Stimulated activated CD4-positive, alpha-beta T cell treated with anti-CD3 and anti-CD28 coated beads, TNF-alpha, amount 100 ng/mL, for 48 hours (primary cell): ENCODE data around the gene GNLY.
"Not testable (repeated sequence)": the region's sequence is repeated elsewhere in the genome, so short reads cannot be mapped to it uniquely, and the experiment has no call there.

Experiments used
- DNase-seq, 3 donors: peaks; one replicate each; pipeline ENCODE4 v3.0.0-alpha.2; 2020; ENCODE audit warnings: low read depth in 3 of 3

The GNLY gene

DNA sequence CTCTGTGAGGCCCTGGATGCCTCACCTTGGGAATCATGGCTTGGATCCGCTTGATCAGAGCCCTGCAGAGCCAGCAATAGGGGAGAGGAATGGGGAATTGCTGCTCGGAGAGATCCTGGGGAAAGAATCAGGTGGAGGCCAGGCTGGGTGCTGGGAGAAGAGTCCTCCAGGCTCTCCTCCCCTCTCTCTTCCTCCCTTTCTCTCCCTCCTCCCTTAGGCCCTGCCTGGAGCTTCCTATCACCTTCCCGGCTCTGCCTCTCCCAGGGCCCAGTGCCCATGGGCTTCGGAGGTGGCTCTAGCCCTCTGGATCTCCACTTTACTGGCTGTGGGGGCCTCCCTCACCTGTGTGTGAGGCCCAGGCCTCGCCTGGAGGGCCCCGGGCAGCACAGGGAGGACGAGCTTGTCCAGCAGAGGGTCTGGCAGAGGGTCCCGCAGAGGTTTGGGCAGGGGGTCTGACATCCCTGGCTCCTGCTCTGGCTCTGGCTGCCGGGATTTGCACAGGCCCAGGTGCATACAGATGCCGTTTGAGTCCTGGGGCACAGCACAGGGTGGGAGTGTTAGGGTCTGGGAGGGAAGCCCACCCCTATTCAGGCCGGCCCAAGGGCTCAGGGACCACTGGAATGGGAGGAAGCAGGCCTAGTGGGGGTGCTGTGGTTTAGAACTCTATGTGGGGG is 28.8 kb upstream of the GNLY start:
- DNase-seq, result no peak

DNA sequence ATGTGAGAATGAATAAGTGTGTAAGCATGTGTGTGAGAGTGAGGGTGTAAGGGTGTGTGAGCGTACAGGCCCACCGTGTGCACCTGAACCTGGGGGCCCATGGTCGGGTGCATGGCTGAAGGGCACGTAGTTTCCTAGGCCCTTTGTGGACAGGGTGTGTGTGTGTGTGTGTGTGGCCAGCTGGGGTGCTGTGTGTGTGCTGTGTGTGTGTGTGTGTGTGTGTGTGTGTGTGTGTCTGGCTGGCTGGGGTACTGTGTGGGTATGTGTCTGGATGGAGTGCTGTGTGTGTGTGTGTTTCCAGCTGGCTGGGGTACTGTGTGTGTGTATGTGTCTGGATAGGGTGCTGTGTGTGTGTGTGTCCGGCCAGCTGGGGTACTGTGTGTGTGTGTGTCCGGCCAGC is 28.1 kb upstream of the GNLY start:
- no peak for DNase-seq

DNA sequence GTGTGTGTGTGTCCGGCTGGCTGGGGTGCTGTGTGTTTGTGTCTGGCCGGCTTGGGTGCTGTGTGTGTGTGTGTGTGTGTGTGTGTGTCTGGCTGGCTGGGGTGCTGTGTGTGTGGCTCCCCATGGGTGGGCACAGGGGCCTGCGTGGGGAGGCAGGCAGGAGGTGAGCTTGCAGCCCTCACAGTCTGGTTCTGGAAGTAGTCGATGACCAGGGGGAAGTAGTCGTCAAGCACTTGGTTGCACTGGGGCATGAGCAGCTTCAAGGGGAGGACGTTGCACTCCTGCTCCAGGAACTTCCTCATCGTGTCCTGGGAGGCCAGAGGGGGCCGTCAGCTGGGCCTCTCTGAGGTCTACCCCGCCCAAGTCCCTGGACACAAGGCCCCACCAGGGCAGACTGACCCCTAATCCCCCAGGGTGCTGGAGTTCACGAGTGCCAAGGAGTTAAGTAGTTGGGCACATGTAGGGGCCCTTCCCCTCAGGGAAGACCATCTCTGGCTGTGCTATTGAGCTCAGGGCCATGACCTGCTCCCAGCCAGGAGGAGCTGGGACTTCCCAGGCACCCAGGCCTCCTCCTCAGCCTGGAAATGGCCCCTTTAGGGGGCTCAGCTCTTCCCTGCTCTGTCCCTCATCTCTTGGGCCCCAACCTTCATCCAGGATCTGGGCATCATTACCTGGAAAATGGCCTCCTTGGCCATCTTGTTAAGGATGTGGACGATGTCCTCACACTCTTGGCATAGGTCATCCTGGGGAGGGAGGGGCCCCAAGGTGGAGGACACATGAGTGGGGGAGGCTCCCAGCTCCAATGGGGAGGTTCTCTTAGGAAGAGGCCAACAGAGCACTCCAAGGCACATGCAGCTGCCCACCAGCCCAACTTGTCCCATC is 27.5 kb upstream of the GNLY start:
- DNase-seq, result no peak

DNA sequence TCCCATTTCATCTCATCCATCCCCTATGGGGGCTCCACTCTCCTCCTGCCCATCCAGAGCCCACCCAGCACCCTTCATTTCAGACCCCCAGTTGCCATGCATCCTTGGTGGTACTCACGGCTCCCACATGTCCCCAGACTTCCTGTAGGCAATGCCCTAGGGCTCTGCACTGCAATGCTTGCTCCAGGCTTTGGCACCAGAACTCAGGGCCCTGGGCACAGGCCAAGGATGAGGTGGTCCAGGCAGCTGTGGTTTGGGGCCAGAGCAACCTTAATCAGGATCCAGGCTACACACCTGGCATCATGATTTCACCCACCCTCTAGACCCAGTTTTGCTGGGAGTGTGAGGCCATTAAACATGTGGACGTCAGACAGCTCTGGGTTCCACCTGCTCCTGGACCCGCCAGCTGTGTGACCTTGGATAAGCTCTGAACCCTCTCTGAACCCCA is 26.6 kb upstream of the GNLY start:
- DNase-seq, result no peak

DNA sequence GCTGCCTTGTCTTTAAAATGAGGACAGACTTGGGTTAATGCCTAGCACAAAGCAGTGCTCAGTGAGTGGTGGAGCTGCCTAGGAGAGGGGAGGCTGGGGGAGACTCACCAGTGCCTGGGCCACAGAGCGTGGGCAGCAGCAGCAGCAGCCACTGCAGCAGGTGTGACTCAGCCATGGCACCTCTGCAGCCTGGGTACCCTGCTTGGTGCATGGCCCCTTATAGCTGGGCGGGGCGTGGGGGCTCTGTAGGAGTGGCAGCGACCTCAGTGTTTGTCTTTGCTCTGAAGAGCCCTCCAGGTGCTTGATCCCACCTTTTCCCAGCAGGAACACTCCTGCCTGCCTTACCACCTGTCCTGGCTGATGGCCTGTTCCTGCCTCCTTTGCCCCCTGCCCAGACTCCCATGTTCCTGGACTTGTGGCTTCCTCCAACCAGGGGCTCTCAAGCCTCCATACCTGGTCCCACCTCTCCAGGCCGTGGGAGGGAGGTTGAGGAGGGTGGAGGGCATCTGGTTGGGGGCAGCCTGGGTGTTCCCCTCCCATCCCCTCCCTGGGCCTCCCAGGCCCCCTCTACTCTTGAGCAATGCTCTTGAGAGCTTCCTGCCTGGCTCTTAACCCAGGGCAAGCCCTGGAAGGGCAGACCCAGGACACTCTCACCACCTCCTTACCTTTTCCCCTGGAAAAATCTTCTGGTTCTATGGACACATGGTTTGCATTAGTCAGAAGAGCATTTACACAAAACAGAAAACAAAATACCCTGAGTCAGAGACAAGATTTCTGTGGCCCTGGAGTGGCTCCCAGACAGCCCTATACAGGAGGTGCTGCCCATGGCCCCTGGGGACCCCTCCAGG is 25.9 kb upstream of the GNLY start, which contains the start of gene SFTPB:
Gene SFTPB, minus strand, starts transcription at position 191 of the 848 bp plus-strand sequence. Its CDS starts 16 bp downstream, at position 175.
- no peak for DNase-seq

DNA sequence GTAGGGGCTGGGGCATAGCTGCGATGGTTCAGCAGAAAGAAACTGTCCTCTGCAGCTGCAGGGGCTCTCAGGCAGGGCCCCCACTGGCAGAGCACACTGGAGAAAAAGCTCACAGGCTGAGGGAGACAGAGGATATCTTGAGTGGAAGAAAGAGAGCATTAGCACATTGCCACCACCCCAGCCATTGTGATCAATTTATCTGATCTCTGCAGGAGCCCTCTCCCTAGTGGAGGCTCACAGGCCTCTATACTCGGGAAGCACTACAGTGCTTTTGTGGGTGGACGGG is 25.4 kb upstream of the GNLY start:
- no peak for DNase-seq

DNA sequence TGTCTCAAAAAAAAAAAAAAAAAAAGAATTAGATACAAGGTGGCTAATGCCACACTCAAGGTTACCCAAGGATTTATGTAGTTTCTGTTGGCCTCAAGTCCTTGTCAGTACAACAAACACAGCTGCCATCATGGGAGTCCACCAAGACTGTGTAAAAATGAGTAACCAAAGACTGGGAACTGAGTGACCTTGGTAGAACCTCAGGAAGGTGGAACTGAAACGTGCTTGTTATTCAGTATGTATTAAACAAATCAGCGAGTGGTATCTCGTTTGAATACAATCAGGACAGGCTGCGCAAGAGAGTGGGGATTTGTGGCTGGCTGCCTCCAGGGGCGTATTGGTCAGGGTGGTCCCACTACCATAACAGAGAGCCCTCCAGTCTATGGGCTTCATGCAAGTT is 24.6 kb upstream of the GNLY start:
- no peak for DNase-seq

DNA sequence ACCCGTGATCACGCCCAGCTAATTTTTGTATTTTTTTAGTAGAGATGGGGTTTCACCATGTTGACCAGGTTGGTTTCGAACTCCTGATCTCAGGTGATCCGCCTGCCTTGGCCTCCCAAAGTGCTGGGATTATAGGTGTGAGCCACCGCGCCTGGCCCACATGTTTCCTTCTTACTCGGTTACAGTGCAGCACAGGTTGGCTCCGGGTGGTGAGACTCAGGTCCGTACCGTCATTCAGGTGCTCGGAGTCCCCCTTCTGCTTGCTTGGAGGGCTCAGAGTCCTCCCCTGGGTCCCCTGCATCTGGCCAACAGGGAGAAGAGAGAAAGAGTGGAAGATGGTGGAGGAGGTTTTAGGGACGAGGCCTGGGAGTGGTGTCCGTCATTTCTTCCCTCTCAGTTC is 23.7 kb upstream of the GNLY start:
- DNase-seq, result not testable (repeated sequence)

DNA sequence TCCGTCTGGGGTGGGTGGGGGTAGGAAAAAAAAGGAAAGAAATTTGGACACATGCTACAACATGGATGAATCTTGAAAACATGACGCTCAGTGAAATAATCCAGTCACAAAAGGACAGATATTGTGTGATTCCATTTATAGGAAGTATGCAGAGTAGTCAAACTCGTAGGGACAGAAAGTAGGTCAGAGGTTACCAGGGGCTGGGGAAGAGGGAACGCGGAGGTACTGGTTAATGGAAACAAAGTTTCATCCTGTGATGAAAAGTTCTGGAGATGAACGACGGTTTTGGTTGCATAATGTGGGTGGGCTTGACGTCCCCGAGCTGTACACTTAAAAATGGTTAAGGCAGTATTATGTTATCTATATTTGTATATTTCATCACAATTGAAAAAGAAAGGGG is 21.7 kb upstream of the GNLY start:
- DNase-seq, result no peak

DNA sequence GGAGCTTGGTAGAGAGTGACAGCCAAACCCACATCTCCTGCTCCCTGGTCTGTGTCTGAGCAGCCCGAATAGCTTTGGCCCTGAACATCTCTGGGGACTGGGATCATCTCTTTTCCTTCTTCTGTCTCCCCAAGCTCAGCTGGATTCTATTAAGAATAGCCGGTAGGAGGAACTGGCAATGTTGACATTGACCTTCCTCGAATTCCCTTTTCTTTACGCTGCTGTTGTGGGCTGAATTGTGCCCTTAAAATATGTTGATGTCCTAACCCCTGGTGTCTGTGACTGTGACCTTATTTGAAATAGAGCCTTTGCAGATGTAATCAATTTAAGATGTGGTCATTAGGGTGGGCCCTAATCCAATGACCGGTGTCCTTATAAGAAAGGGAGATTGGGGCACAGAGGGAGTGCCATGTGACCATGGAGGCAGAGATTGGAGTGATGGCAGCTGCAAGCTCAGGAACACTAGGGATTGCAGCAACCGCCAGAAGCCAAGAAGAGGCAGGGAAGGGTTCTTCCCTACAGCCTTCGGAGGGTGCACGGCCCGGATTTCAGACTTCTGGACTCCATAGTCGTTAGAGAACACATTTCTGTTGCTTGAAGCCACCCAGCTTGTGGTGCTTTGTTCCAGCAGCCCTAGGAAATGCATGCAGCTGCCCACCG is 20.3 kb upstream of the GNLY start:
- DNase-seq, result no peak

DNA sequence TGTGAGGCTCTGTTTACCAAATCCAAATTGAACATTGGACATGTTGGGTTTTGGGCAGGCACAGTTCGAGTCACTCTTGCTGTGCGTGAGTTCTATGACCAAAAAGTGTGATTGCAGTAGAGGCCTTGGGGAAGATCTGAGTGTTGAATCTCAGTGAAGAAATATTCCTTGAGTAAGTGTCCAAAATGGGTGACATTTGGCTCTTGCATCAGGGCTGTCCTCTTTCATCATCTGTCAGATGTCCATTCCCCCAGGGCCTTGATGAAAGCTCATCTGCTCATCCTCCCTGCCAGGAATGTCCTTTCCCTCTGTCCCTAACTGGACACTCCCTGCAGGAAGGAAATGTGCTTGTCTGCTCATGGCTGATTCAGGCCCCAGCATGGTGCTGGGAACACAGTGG is 19.7 kb upstream of the GNLY start:
- no peak for DNase-seq

DNA sequence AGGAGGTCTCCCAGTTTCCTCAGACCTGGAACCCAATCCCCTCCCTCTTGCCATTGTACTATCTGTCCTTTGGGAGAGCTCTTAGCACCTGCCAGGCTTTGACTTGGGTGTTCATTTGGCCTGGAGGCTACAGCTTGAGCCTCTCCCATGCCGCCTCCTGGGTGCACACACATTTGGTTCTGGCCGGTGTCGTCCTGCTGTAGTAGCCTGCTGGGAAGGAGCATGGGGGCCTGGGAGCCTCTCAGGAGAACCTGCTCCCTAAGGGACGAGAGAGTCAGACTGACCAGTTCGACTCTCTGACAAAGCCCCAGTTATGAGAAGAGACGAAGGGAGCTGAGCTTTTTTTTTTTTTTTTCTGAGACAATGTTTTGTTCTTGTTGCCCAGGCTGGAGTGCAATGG is 18.7 kb upstream of the GNLY start:
- no peak for DNase-seq

DNA sequence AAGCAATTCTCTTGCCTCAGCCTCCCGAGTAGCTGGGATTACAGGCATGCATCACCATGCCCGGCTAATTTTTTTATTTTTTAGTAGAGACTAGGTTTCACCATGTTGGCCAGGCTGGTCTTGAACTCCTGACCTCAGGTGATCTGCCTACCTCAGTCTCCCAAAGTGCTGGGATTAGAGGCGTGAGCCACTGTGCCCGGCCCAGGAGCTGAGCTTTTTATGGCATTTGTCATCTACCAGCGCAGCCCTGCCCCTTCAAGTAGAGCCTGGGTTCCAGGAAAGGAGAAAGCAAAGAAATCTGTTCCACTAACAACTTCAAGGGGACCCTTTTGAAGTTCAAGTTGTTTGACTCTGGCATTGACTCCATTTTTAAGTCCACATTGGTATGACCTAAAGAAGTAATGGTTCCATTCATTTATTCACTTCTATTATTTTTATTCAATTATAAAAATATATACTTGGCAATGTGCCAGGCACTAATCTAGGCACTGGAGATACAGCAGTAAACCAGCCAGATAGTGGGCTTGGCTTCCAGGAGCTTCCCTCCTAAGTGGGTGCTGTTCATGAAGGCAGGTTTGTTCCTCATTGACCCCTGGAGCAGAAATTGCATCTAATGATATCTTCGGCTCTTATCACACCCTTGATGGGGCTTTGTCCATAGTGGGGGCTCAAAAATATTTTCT is 18.2 kb upstream of the GNLY start:
- DNase-seq, result no peak

DNA sequence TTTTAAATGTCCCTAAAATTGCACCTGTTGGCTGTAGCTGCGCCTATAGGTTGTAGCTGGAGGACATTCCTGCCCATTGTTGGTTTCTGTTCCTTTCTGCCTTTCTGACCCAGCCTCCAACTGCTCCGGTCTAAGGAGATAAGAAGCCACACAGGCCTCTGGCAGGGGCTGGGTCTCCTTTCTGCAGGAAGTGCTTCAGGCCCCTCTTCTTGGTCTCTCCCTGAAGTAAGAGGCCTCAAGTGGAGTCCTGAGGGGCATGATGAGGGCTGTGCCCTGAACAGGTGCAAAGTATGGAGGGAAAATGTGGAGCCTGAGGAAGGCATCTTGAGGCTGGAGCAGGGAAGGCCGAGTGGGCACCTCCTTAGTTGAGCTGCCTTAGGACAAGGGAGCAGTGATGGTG is 15.8 kb upstream of the GNLY start:
- no peak for DNase-seq

DNA sequence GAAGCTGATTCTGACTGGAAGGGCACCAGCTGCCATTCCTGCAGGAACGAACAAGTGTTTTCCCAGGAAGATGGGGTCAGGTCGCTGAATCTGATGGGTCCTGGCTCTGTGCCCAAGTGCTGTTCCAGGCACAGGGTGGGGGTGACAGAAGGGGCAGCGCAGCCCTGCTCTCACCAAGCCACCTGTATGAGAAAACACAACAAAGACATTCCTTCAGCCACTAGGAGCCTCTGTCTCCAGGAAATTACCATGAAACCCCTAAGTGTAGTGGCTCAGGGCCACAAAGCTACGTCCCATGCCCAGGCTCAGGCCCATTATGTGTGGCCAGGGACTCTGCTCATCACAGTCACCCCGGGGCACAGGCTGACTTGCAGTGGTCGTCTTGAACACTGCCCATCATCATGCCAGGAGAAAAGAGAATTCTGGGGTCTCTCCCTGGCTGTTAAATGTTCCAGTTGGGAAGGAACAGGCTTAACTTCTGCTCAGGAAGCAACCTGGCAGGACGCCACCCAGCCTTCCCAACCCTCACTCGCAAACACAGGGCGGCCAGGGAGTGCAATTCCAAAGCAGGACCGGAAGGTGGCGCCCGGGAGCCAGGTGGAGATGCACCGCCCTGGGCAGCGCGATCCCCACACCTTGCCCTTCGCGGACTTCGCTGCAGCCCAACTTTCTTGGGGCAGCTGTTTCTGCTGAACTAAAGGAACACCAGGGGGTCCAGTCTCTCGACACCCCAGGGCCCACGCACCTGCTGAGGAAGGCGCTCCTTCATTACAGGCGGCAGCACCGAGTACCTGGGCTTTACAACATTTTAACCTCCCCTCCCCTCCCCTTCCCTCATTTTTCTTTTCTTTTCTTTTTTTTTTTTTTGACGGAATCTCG is 15.1 kb upstream of the GNLY start:
- peak; percentile 52 to 61 (median 55) for DNase-seq

DNA sequence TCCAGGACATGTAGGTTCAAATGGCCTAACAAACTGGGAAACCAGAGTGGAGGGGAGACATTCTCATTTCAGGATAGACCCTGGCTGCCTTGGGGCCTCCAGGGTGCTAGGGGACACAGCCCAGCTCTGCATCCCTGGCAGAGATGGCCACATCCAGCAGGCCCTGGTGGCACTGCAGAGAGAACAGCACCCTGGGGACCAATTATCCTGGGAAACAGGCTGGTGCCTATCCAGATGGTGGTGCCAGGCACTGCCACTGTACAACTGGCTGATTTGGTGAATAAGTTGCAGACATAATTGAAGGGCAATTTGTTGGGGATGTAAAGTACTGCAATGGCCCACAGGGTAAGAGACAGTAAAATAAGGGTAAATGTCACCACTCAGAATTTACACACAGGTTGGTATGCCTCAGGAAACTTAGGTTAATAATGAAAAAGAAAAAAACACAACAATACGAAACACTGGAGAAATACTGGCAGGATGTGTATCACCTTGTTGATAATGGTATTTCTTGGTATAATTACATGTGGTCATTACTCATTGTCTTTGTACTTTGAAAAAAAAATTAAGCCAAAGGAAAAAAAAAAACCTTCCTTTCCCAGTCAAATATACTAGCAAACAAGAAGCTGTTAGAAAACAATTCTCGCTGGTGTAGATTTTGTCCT is 13.3 kb upstream of the GNLY start:
- no peak for DNase-seq

DNA sequence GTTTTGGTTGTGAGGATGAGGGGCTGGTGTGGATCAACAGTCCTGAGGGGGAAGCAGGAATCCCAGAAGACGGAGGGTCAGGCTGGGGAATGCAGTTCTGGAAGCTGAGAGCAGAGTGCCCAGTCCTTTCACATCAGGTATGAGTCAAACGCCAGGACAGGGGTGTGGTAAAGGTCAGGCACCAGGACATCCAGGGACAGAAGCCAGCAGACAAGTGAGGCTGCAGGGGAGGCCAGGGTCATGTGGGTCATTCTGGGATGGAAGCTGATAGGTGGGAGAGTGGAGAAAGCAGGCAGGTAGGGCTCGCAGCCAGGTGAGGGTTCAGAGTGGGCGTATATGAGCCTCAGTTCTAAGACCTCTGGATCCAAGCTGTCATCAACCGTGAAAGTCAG is 12.8 kb upstream of the GNLY start:
- DNase-seq, result no peak

DNA sequence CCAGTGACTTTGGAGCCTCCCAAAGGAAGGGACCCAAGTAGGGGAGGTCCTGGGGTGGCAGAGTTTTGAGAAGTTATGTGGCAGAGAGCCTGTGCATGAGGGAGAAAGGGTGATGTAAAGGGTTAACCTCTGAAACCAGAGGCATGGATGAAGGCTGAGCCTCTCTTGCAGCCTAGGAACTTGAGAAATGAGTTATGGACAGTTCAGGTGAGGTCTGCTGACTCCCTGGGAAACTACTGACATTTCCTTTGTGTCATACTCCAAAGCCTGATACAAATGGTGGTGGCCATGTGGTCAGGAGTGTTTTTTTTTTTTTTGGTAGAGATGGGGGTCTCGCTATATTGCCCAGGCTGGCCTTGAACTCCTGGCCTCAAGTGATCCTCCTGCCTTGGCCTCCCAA is 12.4 kb upstream of the GNLY start:
- DNase-seq, result no peak

DNA sequence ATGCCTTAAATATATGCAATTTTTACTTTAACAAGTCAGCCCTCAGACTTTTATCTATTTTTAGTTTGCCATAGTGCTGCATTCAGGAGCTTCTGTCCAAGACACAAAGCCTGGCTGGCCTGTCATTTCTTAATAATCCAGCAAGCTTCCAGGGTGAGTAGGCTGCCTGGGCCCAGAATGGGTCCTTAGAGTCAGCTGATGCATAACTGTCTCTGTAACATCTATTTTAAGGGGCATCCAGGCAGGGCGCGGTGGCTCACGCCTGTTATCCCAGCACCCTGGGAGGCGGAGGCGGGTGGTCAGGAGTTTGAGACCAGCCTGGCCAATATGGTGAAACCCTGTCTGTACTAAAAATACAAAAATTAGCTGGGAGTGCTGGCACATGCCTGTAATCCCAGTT is 11.8 kb upstream of the GNLY start:
- DNase-seq, result no peak

DNA sequence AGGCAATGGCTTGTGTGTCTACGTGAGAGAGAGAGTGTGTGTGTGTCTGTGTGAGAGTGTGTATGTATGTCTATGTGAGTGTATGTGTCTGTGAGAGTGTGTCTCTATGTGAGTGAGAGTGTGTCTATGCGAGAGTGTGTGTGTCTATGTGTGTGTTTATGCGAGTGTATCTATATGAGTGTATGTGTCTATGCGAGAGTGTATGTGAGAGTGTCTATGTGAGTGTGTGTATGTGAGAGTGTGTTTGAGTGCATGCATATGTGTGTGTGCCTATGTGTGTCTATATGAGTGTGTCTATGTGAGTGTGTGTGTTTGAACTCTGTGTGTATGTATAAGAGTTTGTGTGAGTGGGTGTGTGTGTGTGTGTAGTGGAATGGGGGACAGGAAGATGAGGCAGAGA is 9.8 kb upstream of the GNLY start:
- no peak for DNase-seq
